ENCODE measurements around the gene BRMS1L. TPM values are rescaled to one million over a fixed set of nuclear protein-coding genes. Genes with fewer than 3 reads are reported as not detected.

BRMS1L gene
- total and polyA plus RNA-seq, 2 experiments from 2014 or later = 11.8 to 19.5 TPM

- TF ChIP-seq ZNF462 (CRISPR knock-in tag; IDR thresholded peaks at IDR 0.05) = no peak
- no peak for TF ChIP-seq NANOG (IDR thresholded peaks at IDR 0.05; ENCODE audit: borderline replicate concordance)
- no peak for TF ChIP-seq STAT1 (IDR thresholded peaks at IDR 0.05; ENCODE audit: unreplicated experiment)
- no peak for TF ChIP-seq ZNF331 (CRISPR knock-in tag; IDR thresholded peaks at IDR 0.05; ENCODE audit: low read depth)
Observed at GRCh38 chr14:35847636-35848035, 21.5 kb downstream of the BRMS1L start (continued).

- Histone ChIP-seq H3K79me2 (replicated peaks; ENCODE audit: insufficient read depth) (no peaks in the 10 kb centered on the region), H2AFZ (no peak overlapping the region), H3K4me2 (no peak overlapping the region), H3F3A (replicated peaks; ENCODE audit: low read depth) (no peaks in the 10 kb centered on the region), H3K4me1 (ENCODE audit: insufficient read depth) (no peaks in the 10 kb centered on the region), H3K27me3 (ENCODE audit: insufficient read depth) (no peaks in the 10 kb centered on the region), H3K9me2 (ENCODE audit: insufficient read depth) (no peaks in the 10 kb centered on the region), H3K27ac (ENCODE audit: low read depth) (no peak overlapping the region), H3K4me3 (no peak overlapping the region), H4K20me1 (replicated peaks; ENCODE audit: insufficient read depth) (no peaks in the 10 kb centered on the region), H3K36me3 (ENCODE audit: insufficient read depth) (peaks cover 3% of the 10 kb centered on the region; the same call in 1 of the 2 replicates)
- Mint-ChIP-seq H3K27ac (no peak overlapping the region), H3K4me1 (no peaks in the 10 kb centered on the region), H3K9me3 (peaks cover 4% of the 10 kb centered on the region; the same call in 1 of the 3 replicates), H3K4me3 (no peak overlapping the region), H3K27me3 (ENCODE audit: insufficient read depth, low read depth, poor library complexity) (peaks cover 3% of the 10 kb centered on the region), H3K36me3 (ENCODE audit: low read depth) (peaks cover 30% of the 10 kb centered on the region)
- DNase-seq (ENCODE audit: low spot score) = no peak
- no peak for ATAC-seq
- TF ChIP-seq ZNF114 (CRISPR knock-in tag; IDR thresholded peaks at IDR 0.05) = no peak
- TF ChIP-seq REST (IDR thresholded peaks at IDR 0.05; ENCODE audit: unreplicated experiment) = no peak
- no peak for TF ChIP-seq POLR2AphosphoS5 (IDR thresholded peaks at IDR 0.05; ENCODE audit: low read depth)
- TF ChIP-seq JUNB (IDR thresholded peaks at IDR 0.05; ENCODE audit: unreplicated experiment) = no peak
- no peak for TF ChIP-seq ETS1 (IDR thresholded peaks at IDR 0.05)
- no peak for TF ChIP-seq STAT1 (IDR thresholded peaks at IDR 0.05; ENCODE audit: unreplicated experiment)
- no peak for TF ChIP-seq NANOG (IDR thresholded peaks at IDR 0.05; ENCODE audit: borderline replicate concordance)
Observed at GRCh38 chr14:35849122-35849521, 23.0 kb downstream of the BRMS1L start.
